SK-N-SH treated with all-trans-retinoic acid at 6 μM for 48 hours (cell line): ENCODE results near the gene FARS2.

Source experiments
- CSRNP3 ChIP-seq: fragments of 250-450 bp; sonication (Bioruptor Pico); IDR thresholded peaks from 2 replicates; pipeline ENCODE4 v1.5.1; 2021; ENCODE audit warnings: mild to moderate bottlenecking, moderate library complexity
- ESRRG ChIP-seq: fragments of 250-450 bp; sonication (Bioruptor Pico); IDR thresholded peaks from 2 replicates; pipeline ENCODE4 v1.6.1; 2021; ENCODE audit warnings: mild to moderate bottlenecking
- GLIS3 ChIP-seq: fragments of 250-450 bp; sonication (Bioruptor Pico); IDR thresholded peaks from 2 replicates; pipeline ENCODE4 v1.5.0; 2020; ENCODE audit warnings: mild to moderate bottlenecking, moderate library complexity
- PATZ1 ChIP-seq: fragments of 250-450 bp; sonication (Bioruptor Pico); IDR thresholded peaks from 2 replicates; pipeline ENCODE4 v1.8.0; 2020; ENCODE audit warnings: mild to moderate bottlenecking, moderate library complexity, borderline replicate concordance

- TF ChIP-seq PATZ1 (CRISPR knock-in tag): no peak
- no peak for TF ChIP-seq ESRRG (CRISPR knock-in tag)
- no peak for TF ChIP-seq GLIS3 (CRISPR knock-in tag)
- TF ChIP-seq CSRNP3 (CRISPR knock-in tag): no peak
Observed at GRCh38 chr6:5249451-5250122, 11.7 kb upstream of the FARS2 start.
